Activated T-helper 1 cell treated with Interleukin-2 at 50 U/mL for 16 hours (primary cell): ENCODE results near the gene PTPRN2.
"Not testable (repeated sequence)": the region's sequence is repeated elsewhere in the genome, so short reads cannot be mapped to it uniquely, and the experiment has no call there.

Source experiments
- DNase-seq: peaks from one replicate; pipeline ENCODE4 v3.0.0-alpha.2; 2020; ENCODE audit warnings: low read depth

The PTPRN2 gene

GRCh38 chr7:157753713-157754415 is 833.8 kb downstream of the PTPRN2 start:
- no peak for DNase-seq

GRCh38 chr7:157752832-157753291 is 834.8 kb downstream of the PTPRN2 start:
- DNase-seq: no peak

GRCh38 chr7:157751951-157752673 is 835.5 kb downstream of the PTPRN2 start:
- no peak for DNase-seq

- DNase-seq: no peak
Observed at GRCh38 chr7:157751406-157751805, 836.2 kb downstream of the PTPRN2 start.

- no peak for DNase-seq
Observed at GRCh38 chr7:157750291-157750690, 837.3 kb downstream of the PTPRN2 start.

- no peak for DNase-seq
Observed at GRCh38 chr7:157745721-157746709, 841.6 kb downstream of the PTPRN2 start.

- DNase-seq: no peak
Observed at GRCh38 chr7:157744786-157745601, 842.6 kb downstream of the PTPRN2 start.

GRCh38 chr7:157743781-157744525 is 843.7 kb downstream of the PTPRN2 start:
- DNase-seq: no peak

- DNase-seq: no peak
Observed at GRCh38 chr7:157740251-157740798, 847.3 kb downstream of the PTPRN2 start.

- DNase-seq: no peak
Observed at GRCh38 chr7:157739650-157740049, 848.0 kb downstream of the PTPRN2 start.

- DNase-seq: no peak
Observed at GRCh38 chr7:157739031-157739430, 848.6 kb downstream of the PTPRN2 start.

GRCh38 chr7:157738066-157738460 is 849.6 kb downstream of the PTPRN2 start:
- DNase-seq: no peak

GRCh38 chr7:157737151-157738065 is 850.2 kb downstream of the PTPRN2 start:
- no peak for DNase-seq

GRCh38 chr7:157736341-157736740 is 851.3 kb downstream of the PTPRN2 start:
- DNase-seq: no peak

- no peak for DNase-seq
Observed at GRCh38 chr7:157735826-157736225, 851.8 kb downstream of the PTPRN2 start.

GRCh38 chr7:157734676-157735640 is 852.7 kb downstream of the PTPRN2 start:
- DNase-seq: no peak

- not testable (repeated sequence) for DNase-seq
Observed at GRCh38 chr7:157733760-157734395, 853.7 kb downstream of the PTPRN2 start.

GRCh38 chr7:157731126-157731525 is 856.5 kb downstream of the PTPRN2 start:
- DNase-seq: no peak
